Stimulated activated naive CD8-positive, alpha-beta T cell treated with anti-CD3 and anti-CD28 coated beads, Interleukin-15, Interleukin-2, amounts not matched to agents 100 U/mL and 50 U/mL, for 24 hours (primary cell): ENCODE data around the gene SFRP2.

Experiments
- ATAC-seq: fragments of 150-1000 bp; cut with Tn5 transposase; one replicate; pipeline ENCODE4 v1.10.0; 2021
- DNase-seq: peaks from one replicate; pipeline ENCODE4 v3.0.0; 2021

The SFRP2 gene, protein sequence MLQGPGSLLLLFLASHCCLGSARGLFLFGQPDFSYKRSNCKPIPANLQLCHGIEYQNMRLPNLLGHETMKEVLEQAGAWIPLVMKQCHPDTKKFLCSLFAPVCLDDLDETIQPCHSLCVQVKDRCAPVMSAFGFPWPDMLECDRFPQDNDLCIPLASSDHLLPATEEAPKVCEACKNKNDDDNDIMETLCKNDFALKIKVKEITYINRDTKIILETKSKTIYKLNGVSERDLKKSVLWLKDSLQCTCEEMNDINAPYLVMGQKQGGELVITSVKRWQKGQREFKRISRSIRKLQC

DNA sequence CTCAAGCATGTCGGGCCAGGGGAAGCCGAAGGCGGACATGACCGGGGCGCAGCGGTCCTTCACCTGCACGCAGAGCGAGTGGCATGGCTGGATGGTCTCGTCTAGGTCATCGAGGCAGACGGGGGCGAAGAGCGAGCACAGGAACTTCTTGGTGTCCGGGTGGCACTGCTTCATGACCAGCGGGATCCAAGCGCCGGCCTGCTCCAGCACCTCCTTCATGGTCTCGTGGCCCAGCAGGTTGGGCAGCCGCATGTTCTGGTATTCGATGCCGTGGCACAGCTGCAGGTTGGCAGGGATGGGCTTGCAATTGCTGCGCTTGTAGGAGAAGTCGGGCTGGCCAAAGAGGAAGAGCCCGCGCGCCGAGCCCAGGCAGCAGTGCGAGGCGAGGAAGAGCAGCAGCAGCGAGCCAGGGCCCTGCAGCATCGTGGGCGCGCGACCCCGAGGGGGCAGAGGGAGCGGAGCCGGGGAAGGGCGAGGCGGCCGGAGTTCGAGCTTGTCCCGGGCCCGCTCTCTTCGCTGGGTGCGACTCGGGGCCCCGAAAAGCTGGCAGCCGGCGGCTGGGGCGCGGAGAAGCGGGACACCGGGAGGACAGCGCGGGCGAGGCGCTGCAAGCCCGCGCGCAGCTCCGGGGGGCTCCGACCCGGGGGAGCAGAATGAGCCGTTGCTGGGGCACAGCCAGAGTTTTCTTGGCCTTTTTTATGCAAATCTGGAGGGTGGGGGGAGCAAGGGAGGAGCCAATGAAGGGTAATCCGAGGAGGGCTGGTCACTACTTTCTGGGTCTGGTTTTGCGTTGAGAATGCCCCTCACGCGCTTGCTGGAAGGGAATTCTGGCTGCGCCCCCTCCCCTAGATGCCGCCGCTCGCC is at the start of gene SFRP2:
Gene SFRP2 (minus strand): TSS at position 671 of the 864 bp plus-strand sequence. CDS start 248 bp downstream, at position 423.
- ATAC-seq, result no peak
- peak; percentile 18 for DNase-seq

GRCh38 chr4:153838564-153838963 is 49.7 kb upstream of the SFRP2 start:
- ATAC-seq (no peak), DNase-seq (no peak)

DNA sequence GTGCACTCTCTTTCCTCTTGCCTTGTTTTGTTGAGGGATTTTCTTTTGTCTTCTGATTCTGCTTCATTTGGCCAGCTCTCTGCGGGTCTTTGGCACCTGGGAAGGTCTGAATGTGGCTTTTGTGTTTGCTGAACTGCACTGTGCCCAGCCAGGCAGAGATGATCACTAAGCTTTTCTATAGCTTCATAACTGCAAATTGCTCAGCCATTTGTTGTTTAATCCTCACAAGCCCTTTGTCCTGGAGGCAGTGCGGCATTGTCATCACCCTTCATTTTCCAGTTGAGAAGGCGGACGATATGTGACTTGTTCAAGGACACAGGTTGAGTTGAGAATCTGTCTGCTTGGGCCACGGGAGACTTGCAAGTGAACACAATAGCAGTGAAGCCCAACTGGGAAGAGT is 46.0 kb upstream of the SFRP2 start:
- no peak for ATAC-seq
- no peak for DNase-seq

- DNase-seq (no peak), ATAC-seq (no peak)
Measured at GRCh38 chr4:153832720-153833287, 43.9 kb upstream of the SFRP2 start.

DNA sequence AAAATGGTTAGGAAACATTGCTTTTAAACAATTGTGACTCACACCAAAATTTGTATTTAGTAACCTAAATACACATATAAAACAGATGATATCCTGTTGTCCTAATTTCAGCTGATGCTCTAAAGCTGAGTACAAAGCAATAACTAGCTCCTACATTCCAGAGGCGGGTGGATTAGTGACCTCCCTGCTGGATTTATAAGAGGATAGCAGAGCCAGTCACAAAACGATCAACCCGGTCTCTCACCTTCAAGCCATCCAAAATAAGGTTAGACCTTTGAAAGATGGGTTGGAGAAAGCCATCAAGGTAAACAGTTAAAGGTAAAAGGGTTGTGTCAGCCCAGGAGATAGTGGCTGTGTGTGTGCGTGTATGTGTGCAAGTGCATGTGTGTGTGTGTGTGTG is 43.2 kb upstream of the SFRP2 start:
- DNase-seq, result no peak
- no peak for ATAC-seq

DNA sequence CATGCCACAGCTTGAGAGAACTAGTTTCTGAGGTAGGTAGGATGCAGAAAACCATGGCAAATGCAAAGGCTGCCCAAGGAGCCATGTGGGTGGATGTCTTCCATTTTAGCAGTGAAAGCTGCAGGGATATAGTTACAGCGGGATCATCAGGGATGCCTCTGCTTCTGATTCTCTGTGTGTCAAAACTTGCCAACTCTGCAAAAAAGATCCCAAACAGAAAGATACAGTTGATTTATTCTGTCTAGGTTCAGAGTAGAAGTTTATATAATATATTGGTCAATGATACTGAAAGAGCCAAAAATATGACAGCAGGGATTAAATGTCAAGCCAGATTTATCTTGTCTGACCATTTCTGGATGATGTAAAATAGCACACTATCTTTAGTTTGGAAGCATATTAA is 42.4 kb upstream of the SFRP2 start:
- ATAC-seq (no peak), DNase-seq (no peak)

DNA sequence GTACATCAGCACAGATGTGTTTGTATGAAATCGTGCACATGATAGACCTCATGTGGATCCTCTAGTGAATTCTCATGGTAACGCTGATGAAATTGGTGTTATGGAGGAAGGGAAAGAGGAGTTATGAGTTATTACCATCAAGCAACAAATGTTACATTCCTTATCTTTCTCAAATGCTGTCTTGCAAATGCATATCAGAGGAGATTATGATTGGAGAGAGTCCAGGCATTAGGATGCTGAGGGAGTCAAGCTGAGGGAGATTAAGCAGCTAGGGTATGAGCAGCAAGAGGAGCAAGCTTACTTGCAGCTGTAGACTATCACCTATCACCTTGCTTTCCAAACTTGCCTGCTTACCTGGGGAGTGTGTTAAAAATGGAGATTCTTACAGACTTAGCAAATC is 36.8 kb upstream of the SFRP2 start:
- DNase-seq, result no peak
- ATAC-seq, result no peak

DNA sequence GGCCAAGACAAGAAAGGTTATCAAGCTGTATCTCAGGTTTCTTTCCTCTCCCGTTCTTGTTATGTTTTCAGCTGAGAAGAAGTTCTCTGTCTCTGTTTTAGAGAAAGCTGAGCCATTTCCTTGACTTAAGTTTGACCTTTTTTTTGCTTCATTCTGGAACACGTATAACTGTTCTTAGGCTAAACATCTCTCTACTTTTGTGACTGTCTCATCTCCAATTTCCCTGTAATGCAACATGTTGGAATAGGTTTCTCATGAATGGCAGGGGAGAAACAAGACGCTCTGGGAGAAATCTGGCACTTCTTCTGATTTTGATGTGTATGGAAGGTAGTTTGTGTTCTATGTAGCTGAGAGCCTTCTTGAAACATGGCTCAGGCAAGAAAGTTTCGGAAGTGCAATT is 36.2 kb upstream of the SFRP2 start:
- no peak for ATAC-seq

GRCh38 chr4:153824501-153824900 is 35.6 kb upstream of the SFRP2 start:
- ATAC-seq (no peak), DNase-seq (no peak)

More for the DNA sequence above, 36.2 kb upstream of the SFRP2 start:
- no peak for DNase-seq

- no peak for DNase-seq
- ATAC-seq, result no peak
Measured at GRCh38 chr4:153823483-153823882, 34.6 kb upstream of the SFRP2 start.

- no peak for ATAC-seq
Measured at GRCh38 chr4:153822316-153822715, 33.4 kb upstream of the SFRP2 start.

GRCh38 chr4:153817466-153817865 is 28.6 kb upstream of the SFRP2 start:
- ATAC-seq (no peak), DNase-seq (no peak)

More at GRCh38 chr4:153822316-153822715, 33.4 kb upstream of the SFRP2 start:
- DNase-seq, result no peak

- ATAC-seq (no peak), DNase-seq (no peak)
Measured at GRCh38 chr4:153816542-153816941, 27.7 kb upstream of the SFRP2 start.

- ATAC-seq (no peak), DNase-seq (no peak)
Measured at GRCh38 chr4:153814789-153815188, 25.9 kb upstream of the SFRP2 start.

- ATAC-seq (no peak), DNase-seq (no peak)
Measured at GRCh38 chr4:153809916-153810810, 21.3 kb upstream of the SFRP2 start.

DNA sequence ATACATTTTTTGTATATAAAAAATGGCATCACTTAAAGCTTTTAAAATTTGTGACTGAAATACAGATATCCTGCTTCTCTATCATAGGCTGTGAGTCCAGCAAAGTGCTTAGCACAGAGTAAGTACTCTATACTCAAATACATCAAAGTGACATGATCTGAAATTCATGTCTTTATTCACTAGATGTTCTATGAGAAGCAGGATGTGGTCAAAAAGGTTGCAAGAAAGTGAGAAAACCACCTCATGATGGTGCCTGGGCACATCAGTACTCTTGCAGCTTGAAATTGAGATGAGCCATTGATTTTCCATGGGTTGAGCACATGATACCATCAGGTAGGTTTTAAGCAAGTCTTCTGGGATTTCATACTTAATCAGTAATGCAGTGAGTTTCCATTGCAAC is 20.4 kb upstream of the SFRP2 start:
- ATAC-seq (peak; percentile 94), DNase-seq (peak; percentile 32)

- peak; percentile 21 for ATAC-seq
- DNase-seq, result no peak
Measured at GRCh38 chr4:153808175-153808574, 19.3 kb upstream of the SFRP2 start.

- ATAC-seq, result no peak
Measured at GRCh38 chr4:153806073-153806472, 17.2 kb upstream of the SFRP2 start.

GRCh38 chr4:153804722-153805121 is 15.8 kb upstream of the SFRP2 start:
- DNase-seq (no peak), ATAC-seq (no peak)

More at GRCh38 chr4:153806073-153806472, 17.2 kb upstream of the SFRP2 start:
- no peak for DNase-seq

DNA sequence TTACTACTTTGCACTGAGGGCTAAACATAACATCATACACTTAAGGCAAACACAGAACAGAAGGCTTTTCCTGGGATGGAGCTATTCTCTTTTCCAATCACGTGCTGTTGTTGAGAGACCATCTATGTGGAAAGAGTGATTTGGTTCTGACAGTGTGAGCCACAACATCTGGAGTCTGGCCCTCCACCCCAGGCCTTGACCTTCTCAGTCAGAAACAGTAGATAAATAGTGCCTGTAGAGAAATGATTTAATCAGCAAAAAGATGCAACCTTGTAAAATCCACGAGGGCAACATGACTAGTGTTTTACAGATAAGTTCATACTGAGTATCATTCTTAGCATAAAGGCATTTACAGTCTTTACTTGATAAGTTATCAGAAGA is 10.8 kb upstream of the SFRP2 start:
- no peak for DNase-seq
- no peak for ATAC-seq

DNA sequence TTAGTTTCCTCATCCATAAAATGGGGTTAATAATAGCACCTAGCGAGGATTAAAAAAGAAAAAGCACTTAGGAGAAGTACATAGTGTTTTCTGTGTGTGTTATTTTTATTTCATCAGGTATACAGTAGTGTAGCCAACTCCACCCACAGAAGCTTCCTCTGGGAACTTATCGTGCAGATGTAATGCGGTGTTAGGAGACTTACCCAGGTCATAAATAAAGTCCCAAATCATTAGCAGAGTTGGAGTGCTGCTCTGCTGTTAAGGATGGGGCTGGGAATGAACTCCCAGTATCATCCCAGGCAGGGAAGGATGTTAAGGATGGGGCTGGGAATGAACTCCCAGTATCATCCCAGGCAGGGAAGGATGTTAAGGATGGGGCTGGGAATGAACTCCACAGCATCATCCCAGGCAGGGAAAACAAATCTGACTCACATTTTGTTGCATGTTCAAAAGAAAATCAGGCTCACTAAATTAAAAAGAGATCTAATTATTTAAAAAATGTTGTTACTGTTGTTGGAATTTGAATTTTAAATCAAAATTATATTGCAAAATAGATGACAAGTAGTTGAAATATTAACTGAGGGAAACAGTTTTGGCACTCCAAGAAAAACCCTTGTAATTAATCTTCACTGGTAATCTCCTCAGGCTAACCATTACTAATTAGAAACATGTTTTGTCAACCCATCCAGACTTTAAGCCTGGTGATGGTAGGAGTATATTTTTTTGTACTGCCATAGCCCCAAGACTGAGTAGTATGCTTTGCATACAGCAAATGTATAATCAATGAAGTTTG is 10.2 kb upstream of the SFRP2 start:
- ATAC-seq (no peak), DNase-seq (no peak)
